MCF 10A (cell line): ENCODE results near the gene RDH8. TPM values are rescaled to one million over a fixed set of nuclear protein-coding genes. Genes with fewer than 3 reads are reported as not detected.

ENCODE experiments used
- BruUV-seq: library from RNA; stranded (reverse); fragments of 400-500 nt; replicated peaks from 2 replicates; lab custom pipeline; 2021; lab: Mats Ljungman, UMichigan
- CTCF ChIA-PET: fragments of 300-600 bp; sonication (Branson Sonifier 250); formaldehyde crosslinking; extraction: SDS; loops from one replicate; lab custom pipeline; 2021; ENCODE audit warnings: antibody characterized with exemption, inconsistent platforms; lab: Yijun Ruan, JAX
- POLR2A ChIA-PET: fragments of 300-600, 350-650 bp; sonication (Branson Sonifier 250); formaldehyde crosslinking; extraction: SDS; loops from one replicate; lab custom pipeline; 2020; ENCODE audit warnings: antibody characterized with exemption, inconsistent platforms; lab: Yijun Ruan, JAX
- DNase-seq: peaks from one replicate; pipeline ENCODE4 v3.0.0-alpha.2; 2018; ENCODE audit not compliant: unreplicated experiment
- H3K27ac Mint-ChIP-seq: one replicate; pipeline ENCODE4 v1.8.0; 2022; ENCODE audit warnings: mild to moderate bottlenecking, low read depth, mixed read lengths; ENCODE audit not compliant: unreplicated experiment
- H3K27me3 Mint-ChIP-seq: one replicate; pipeline ENCODE4 v1.8.0; 2022; ENCODE audit warnings: mixed read lengths; ENCODE audit not compliant: insufficient read depth, unreplicated experiment
- H3K36me3 Mint-ChIP-seq: one replicate; pipeline ENCODE4 v1.8.0; 2022; ENCODE audit warnings: mild to moderate bottlenecking, moderate library complexity, mixed read lengths; ENCODE audit not compliant: insufficient read depth, unreplicated experiment
- H3K4me1 Mint-ChIP-seq: one replicate; pipeline ENCODE4 v1.8.0; 2022; ENCODE audit warnings: mixed read lengths; ENCODE audit not compliant: insufficient read depth, unreplicated experiment
- H3K4me3 Mint-ChIP-seq: one replicate; pipeline ENCODE4 v1.8.0; 2022; ENCODE audit warnings: mild to moderate bottlenecking, moderate library complexity, mixed read lengths; ENCODE audit not compliant: unreplicated experiment
- H3K9me3 Mint-ChIP-seq: one replicate; pipeline ENCODE4 v1.8.0; 2022; ENCODE audit warnings: mixed read lengths; ENCODE audit not compliant: unreplicated experiment
- intact Hi-C: fragments of 100-400 bp; cut with micrococcal nuclease; formaldehyde crosslinking; loops from 2 replicates; pipeline ENCODE4 v1.14.1; 2022
- total RNA-seq: library from RNA; stranded (reverse); gene quantifications from 2 replicates; pipeline ENCODE4 v1.2.3, GENCODE V29; 2022
- TF ChIP-seq, protein P1 (sequence below): fragments of 200-600 bp; IDR thresholded peaks from one replicate; pipeline ENCODE4 v1.8.0; 2022; ENCODE audit warnings: antibody characterized with exemption, mild to moderate bottlenecking; ENCODE audit not compliant: unreplicated experiment

The RDH8 gene
- total RNA-seq, 1 experiment from 2014 or later, result not detected

DNA sequence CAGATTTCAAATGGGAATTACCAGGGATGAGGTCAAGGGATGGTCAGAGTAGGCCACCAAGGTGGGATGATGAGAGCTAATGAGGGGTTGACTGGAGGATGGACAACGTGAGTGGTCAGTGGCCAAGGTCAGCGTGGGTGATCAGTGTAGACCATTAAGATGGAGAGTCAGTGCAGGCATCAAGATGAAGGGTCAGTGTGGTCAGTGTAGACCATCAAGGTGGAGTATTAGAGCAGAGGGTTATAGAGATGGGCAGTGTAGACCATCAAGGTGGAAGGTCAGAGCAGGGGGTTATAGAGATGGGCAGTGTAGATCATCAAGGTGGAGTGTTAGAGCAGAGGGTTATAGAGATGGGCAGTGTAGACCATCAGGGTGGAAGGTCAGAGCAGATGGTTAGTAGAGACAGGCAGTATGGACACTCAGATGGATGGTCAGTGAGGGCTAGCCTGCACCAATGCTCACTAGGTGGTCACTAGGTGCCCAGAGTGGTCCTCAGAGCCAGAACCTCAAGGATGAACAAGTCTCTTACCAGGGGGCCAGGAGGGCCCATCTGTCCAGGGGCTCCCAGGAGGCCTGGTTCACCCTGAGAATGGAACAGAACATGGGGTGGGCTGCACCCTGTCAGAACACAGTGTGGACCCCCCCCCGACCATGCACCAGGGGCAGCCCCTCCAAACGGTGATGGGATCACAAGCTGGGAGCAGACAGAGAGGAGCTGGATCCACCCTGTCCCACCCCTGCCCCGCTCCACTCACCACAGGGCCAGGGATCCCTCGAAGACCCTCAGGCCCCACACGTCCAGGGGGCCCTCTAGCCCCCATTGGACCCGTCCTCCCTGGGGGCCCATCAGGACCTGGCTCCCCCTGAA is 44.2 kb upstream of the RDH8 start:
- intact Hi-C loops, result no loop called here
- no peak overlapping the region for H3K4me3 Mint-ChIP-seq
- ChIA-PET CTCF (no interaction called here), POLR2A (no interaction called here)
- peaks cover 28% of the 10 kb centered on the region for H3K27me3 Mint-ChIP-seq
- TF ChIP-seq, protein P1, sequence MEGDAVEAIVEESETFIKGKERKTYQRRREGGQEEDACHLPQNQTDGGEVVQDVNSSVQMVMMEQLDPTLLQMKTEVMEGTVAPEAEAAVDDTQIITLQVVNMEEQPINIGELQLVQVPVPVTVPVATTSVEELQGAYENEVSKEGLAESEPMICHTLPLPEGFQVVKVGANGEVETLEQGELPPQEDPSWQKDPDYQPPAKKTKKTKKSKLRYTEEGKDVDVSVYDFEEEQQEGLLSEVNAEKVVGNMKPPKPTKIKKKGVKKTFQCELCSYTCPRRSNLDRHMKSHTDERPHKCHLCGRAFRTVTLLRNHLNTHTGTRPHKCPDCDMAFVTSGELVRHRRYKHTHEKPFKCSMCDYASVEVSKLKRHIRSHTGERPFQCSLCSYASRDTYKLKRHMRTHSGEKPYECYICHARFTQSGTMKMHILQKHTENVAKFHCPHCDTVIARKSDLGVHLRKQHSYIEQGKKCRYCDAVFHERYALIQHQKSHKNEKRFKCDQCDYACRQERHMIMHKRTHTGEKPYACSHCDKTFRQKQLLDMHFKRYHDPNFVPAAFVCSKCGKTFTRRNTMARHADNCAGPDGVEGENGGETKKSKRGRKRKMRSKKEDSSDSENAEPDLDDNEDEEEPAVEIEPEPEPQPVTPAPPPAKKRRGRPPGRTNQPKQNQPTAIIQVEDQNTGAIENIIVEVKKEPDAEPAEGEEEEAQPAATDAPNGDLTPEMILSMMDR, result no peak
- no TSS peak for BruUV-seq
- peaks cover 5% of the 10 kb centered on the region for H3K4me1 Mint-ChIP-seq
- H3K36me3 Mint-ChIP-seq, result no peaks in the 10 kb centered on the region
- DNase-seq, result no peak
- H3K9me3 Mint-ChIP-seq, result no peaks in the 10 kb centered on the region
- H3K27ac Mint-ChIP-seq, result no peak overlapping the region

DNA sequence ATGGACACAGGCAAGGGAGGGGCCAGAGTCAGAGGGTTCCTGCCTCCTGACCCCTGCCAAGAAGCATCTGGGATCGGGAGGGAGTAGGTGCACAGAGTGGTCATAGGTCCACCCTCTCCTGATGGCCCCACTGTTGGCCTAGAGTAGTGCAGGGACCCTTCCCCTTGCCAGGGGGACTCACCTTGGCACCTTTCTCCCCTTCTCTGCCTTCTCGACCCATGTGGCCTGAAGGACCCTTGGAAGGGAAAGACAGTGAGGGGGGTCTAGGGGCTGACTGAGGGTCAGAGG is 43.7 kb upstream of the RDH8 start:
- H3K27me3 Mint-ChIP-seq, result peaks cover 28% of the 10 kb centered on the region

DNA sequence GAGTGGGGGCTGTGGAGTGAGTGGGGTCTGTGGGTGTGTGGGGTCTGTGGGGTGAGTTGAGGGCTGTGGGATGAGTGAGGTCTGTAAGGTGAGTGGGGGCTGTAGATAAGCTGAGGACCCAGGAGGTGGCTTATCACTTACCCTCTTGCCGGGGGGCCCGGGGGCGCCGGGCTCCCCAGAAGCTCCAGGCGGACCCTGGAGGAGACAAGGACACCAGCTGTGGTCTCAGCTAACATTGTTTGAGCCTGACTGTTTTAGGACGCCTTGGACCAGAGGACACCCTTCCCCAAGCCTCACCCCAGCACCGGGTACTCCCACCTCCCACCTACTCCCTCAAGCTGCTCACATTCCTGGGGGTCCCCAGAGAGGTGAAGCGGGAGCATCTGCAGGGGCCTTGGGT is 42.8 kb upstream of the RDH8 start:
- no peaks in the 10 kb centered on the region for H3K36me3 Mint-ChIP-seq

More for the DNA sequence above, 43.7 kb upstream of the RDH8 start:
- peaks cover 5% of the 10 kb centered on the region for H3K4me1 Mint-ChIP-seq
- H3K27ac Mint-ChIP-seq, result no peak overlapping the region
- intact Hi-C loops, result no loop called here
- DNase-seq, result no peak
- no peak overlapping the region for H3K4me3 Mint-ChIP-seq
- ChIA-PET POLR2A (no interaction called here), CTCF (no interaction called here)
- TF ChIP-seq, protein P1, result no peak
- no peaks in the 10 kb centered on the region for H3K36me3 Mint-ChIP-seq
- no peaks in the 10 kb centered on the region for H3K9me3 Mint-ChIP-seq
- BruUV-seq, result no TSS peak

DNA sequence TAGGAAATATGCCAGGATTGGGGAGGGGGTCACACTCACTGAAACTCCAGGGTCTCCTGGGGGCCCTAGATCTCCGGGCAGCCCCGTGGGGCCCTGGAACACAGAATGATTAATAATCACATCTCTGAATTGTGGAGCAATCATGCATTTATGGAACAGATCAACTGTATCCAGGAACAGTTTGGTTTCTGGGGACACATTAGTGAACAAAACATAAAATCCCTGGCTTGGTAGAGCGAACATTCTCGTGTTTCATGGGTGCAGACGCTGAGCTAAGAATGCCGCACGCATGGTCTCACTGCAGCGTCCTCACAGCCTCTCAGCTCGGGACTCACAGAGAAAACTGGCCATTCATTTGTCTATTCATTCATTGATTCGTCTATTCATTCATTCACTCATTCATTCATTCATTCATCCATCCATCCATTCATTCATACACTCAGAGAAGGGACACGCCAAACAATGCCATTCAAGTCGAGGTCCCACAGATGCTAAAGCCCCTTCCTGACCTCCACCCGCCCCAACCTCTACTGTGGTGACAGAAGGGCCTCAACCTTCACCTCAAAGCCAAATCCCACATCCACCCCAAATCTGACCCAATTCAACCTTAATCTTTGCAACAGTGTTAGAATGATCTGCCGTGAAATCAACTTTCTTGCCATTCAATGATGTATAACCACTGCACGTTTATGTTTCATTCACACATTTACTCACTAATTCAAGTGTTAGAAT is 42.0 kb upstream of the RDH8 start:
- TF ChIP-seq, protein P1, result no peak
- Mint-ChIP-seq H3K4me3 (no peak overlapping the region), H3K27ac (no peak overlapping the region), H3K27me3 (peaks cover 27% of the 10 kb centered on the region), H3K36me3 (no peaks in the 10 kb centered on the region), H3K4me1 (peaks cover 5% of the 10 kb centered on the region), H3K9me3 (no peaks in the 10 kb centered on the region)
- POLR2A ChIA-PET, result no interaction called here
- intact Hi-C loops, result no loop called here
- BruUV-seq, result no TSS peak
- no peak for DNase-seq
- CTCF ChIA-PET, result no interaction called here

More for the DNA sequence above, 42.8 kb upstream of the RDH8 start:
- Mint-ChIP-seq H3K27me3 (peaks cover 28% of the 10 kb centered on the region), H3K4me3 (no peak overlapping the region), H3K9me3 (no peaks in the 10 kb centered on the region), H3K27ac (no peak overlapping the region), H3K4me1 (peaks cover 5% of the 10 kb centered on the region)
- TF ChIP-seq, protein P1, result no peak
- intact Hi-C loops, result no loop called here
- no peak for DNase-seq
- ChIA-PET POLR2A (no interaction called here), CTCF (no interaction called here)
- no TSS peak for BruUV-seq
